ENCODE data around the gene TDRD1.

TDRD1 gene

GRCh38 chr10:114174695-114175188 lies 4.4 kb upstream of the TDRD1 start:
- no peak for DNase-seq

GRCh38 chr10:114175667-114176066 lies 3.5 kb upstream of the TDRD1 start:
- no peak for DNase-seq

- no peak for DNase-seq
Observed at GRCh38 chr10:114176511-114176910, 2.6 kb upstream of the TDRD1 start.

GRCh38 chr10:114179747-114180146 lies 594 bp downstream of the TDRD1 start:
- no peak for DNase-seq

- no peak for DNase-seq
Observed at GRCh38 chr10:114180937-114181336, 1.8 kb downstream of the TDRD1 start.

GRCh38 chr10:114181971-114182370 lies 2.8 kb downstream of the TDRD1 start:
- no peak for DNase-seq

- no peak for DNase-seq
Observed at GRCh38 chr10:114183563-114183962, 4.4 kb downstream of the TDRD1 start.

- no peak for DNase-seq
Observed at GRCh38 chr10:114184276-114184675, 5.1 kb downstream of the TDRD1 start.

- no peak for DNase-seq
Observed at GRCh38 chr10:114188001-114188400, 8.8 kb downstream of the TDRD1 start.

- no peak for DNase-seq
Observed at GRCh38 chr10:114188900-114189299, 9.7 kb downstream of the TDRD1 start.

GRCh38 chr10:114189700-114190099 lies 10.5 kb downstream of the TDRD1 start:
- DNase-seq, result no peak

GRCh38 chr10:114195079-114195478 lies 15.9 kb downstream of the TDRD1 start:
- no peak for DNase-seq

- no peak for DNase-seq
Observed at GRCh38 chr10:114199239-114199638, 20.1 kb downstream of the TDRD1 start.

- DNase-seq, result no peak
Observed at GRCh38 chr10:114202812-114203211, 23.7 kb downstream of the TDRD1 start.

- no peak for DNase-seq
Observed at GRCh38 chr10:114206902-114207301, 27.7 kb downstream of the TDRD1 start.

- no peak for DNase-seq
Observed at GRCh38 chr10:114207349-114207748, 28.2 kb downstream of the TDRD1 start.

- DNase-seq, result no peak
Observed at GRCh38 chr10:114208351-114208750, 29.2 kb downstream of the TDRD1 start.

GRCh38 chr10:114212153-114212552 lies 33.0 kb downstream of the TDRD1 start:
- DNase-seq, result no peak

- DNase-seq, result no peak
Observed at GRCh38 chr10:114215033-114215432, 35.9 kb downstream of the TDRD1 start.

- no peak for DNase-seq
Observed at GRCh38 chr10:114220281-114220680, 41.1 kb downstream of the TDRD1 start.

GRCh38 chr10:114221235-114221634 lies 42.1 kb downstream of the TDRD1 start:
- DNase-seq, result no peak

- no peak for DNase-seq
Observed at GRCh38 chr10:114223066-114223465, 43.9 kb downstream of the TDRD1 start.

- no peak for DNase-seq
Observed at GRCh38 chr10:114228156-114228555, 49.0 kb downstream of the TDRD1 start.

GRCh38 chr10:114232561-114233176 lies 53.5 kb downstream of the TDRD1 start:
- DNase-seq, result no peak

GRCh38 chr10:114233482-114233881 lies 54.3 kb downstream of the TDRD1 start:
- no peak for DNase-seq

Data from NCI-H1694 treated with DMSO at 0.1 percent for 48 hours (cell line).